ENCODE results near the gene MAGI1. TPM values are rescaled to one million over a fixed set of nuclear protein-coding genes. Genes with fewer than 3 reads are reported as not detected.

The MAGI1 gene
- total RNA-seq, 1 experiment from 2014 or later, result 58.2 TPM

GRCh38 chr3:66068255-66068654 is 29.5 kb upstream of the MAGI1 start (continued):
- TF ChIP-seq, protein P1, sequence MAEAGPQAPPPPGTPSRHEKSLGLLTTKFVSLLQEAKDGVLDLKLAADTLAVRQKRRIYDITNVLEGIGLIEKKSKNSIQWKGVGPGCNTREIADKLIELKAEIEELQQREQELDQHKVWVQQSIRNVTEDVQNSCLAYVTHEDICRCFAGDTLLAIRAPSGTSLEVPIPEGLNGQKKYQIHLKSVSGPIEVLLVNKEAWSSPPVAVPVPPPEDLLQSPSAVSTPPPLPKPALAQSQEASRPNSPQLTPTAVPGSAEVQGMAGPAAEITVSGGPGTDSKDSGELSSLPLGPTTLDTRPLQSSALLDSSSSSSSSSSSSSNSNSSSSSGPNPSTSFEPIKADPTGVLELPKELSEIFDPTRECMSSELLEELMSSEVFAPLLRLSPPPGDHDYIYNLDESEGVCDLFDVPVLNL (CRISPR knock-in tag; IDR thresholded peaks at IDR 0.05; ENCODE audit: borderline replicate concordance, low read depth), result no peak

- H3K4me3 Mint-ChIP-seq, result no peak overlapping the region
- peaks cover 26% of the 10 kb centered on the region for H3K4me1 Mint-ChIP-seq
- CTCF ChIA-PET, result interaction anchor here (0.6 kb wide), 1 partner anchor 612 kb away, joined by 3 read pairs; no protein-coding TSS in a partner anchor
- H3K9me3 Mint-ChIP-seq, result peaks cover 14% of the 10 kb centered on the region
- H3K27me3 Mint-ChIP-seq (ENCODE audit: low read depth), result peaks cover 25% of the 10 kb centered on the region
- no peak for TF ChIP-seq ZNF416 (CRISPR knock-in tag; IDR thresholded peaks at IDR 0.05)
- TF ChIP-seq IRF1 (CRISPR knock-in tag; IDR thresholded peaks at IDR 0.05), result no peak
- TF ChIP-seq EMX1 (CRISPR knock-in tag; IDR thresholded peaks at IDR 0.05), result no peak
- TF ChIP-seq NFATC4 (CRISPR knock-in tag; IDR thresholded peaks at IDR 0.05), result no peak
- TF ChIP-seq, protein P2, sequence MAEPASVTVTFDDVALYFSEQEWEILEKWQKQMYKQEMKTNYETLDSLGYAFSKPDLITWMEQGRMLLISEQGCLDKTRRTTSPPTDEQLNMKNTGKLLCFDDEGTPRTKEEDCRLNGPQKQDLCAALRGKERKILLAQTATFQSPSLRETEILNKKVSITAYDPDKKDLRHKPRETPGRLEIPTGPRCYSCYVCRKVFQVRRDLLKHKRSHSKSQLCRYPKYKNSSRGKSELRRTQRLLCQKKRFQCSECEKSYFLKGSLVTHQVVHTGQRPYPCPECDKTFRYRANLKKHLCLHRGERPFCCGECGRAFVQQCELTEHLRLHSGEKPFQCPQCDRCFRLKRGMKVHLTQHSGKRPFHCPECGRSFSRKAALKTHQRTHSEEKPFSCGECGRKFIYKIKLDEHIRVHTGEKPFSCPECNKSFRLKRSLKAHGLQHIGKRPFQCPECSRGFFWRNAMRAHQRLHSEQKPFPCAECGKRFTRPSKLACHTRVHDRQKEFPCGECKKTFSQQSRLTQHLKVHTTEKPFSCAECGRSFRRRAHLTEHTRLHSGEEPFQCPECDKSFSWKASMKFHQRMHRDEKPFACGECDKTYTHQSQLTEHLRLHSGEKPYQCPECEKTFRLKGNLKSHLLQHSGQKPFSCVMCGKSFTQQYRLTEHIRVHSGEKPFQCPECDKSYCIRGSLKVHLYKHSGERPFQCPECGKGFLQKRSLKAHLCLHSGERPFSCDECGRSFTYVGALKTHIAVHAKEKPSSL (CRISPR knock-in tag; conservative IDR thresholded peaks at IDR 0.05), result no peak
- TF ChIP-seq ZBTB21 (CRISPR knock-in tag; IDR thresholded peaks at IDR 0.05; ENCODE audit: borderline replicate concordance), result no peak
- no peak for TF ChIP-seq CREB1 (CRISPR knock-in tag; IDR thresholded peaks at IDR 0.05)
- TF ChIP-seq ZNF423 (CRISPR knock-in tag; IDR thresholded peaks at IDR 0.05), result no peak
- TF ChIP-seq SP1 (CRISPR knock-in tag; conservative IDR thresholded peaks at IDR 0.05), result no peak
- TF ChIP-seq, protein P1 (CRISPR knock-in tag; IDR thresholded peaks at IDR 0.05; ENCODE audit: borderline replicate concordance, low read depth), result no peak
- TF ChIP-seq, protein P3, sequence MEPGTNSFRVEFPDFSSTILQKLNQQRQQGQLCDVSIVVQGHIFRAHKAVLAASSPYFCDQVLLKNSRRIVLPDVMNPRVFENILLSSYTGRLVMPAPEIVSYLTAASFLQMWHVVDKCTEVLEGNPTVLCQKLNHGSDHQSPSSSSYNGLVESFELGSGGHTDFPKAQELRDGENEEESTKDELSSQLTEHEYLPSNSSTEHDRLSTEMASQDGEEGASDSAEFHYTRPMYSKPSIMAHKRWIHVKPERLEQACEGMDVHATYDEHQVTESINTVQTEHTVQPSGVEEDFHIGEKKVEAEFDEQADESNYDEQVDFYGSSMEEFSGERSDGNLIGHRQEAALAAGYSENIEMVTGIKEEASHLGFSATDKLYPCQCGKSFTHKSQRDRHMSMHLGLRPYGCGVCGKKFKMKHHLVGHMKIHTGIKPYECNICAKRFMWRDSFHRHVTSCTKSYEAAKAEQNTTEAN (CRISPR knock-in tag; IDR thresholded peaks at IDR 0.05), result no peak
- TF ChIP-seq ZNF263 (CRISPR knock-in tag; IDR thresholded peaks at IDR 0.05; ENCODE audit: low read depth), result no peak
- no peak for TF ChIP-seq JUN (CRISPR knock-in tag; IDR thresholded peaks at IDR 0.05)
- POLR2A ChIA-PET, result interaction anchor here (0.7 kb wide), 1 partner anchor 294 kb away, joined by 8 read pairs; no protein-coding TSS in a partner anchor
- ATAC-seq, result no peak
- H3K36me3 Mint-ChIP-seq, result peaks cover 7% of the 10 kb centered on the region
- no peak overlapping the region for H3K27ac Mint-ChIP-seq
- DNase-seq (ENCODE audit: low spot score), result no peak
Observed at GRCh38 chr3:66066963-66067617, 28.4 kb upstream of the MAGI1 start.

DNA sequence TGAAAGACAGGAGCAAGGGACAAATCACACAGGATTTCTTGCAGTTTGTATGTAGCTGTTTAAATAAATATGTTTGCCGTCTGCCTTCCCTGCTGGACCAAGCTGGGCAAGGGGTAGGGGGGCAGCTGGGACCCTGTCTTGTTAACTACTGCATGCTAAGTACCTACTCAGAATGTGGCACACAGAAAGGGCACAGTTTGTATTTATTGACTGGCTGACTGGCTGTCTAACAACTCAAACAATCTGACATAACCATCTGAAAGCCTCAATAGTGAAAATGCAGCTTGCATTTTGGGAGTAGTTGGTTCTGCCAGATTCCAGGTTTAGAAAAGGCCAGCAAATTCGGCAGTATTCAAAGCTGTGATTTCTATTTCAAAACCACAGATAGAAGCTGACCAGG is 16.6 kb upstream of the MAGI1 start:
- Mint-ChIP-seq H3K4me1 (peaks cover 33% of the 10 kb centered on the region), H3K27me3 (ENCODE audit: low read depth) (peaks cover 7% of the 10 kb centered on the region; the same call in 1 of the 2 replicates), H3K4me3 (no peak overlapping the region), H3K27ac (no peak overlapping the region), H3K36me3 (peaks cover 21% of the 10 kb centered on the region), H3K9me3 (peaks cover 36% of the 10 kb centered on the region)
- CTCF ChIA-PET, result interaction anchor here (0.6 to 1.4 kb wide), 4 partner anchors 8 to 32 kb away, joined by 3 to 4 read pairs (median 4); no protein-coding TSS in a partner anchor
- ATAC-seq (no peak), DNase-seq (ENCODE audit: low spot score) (no peak)
- POLR2A ChIA-PET, result interaction anchor here (1.3 kb wide), 1 partner anchor 18 kb away, joined by 6 read pairs; no protein-coding TSS in a partner anchor
- no peak for TF ChIP-seq CTCF (IDR thresholded peaks at IDR 0.05)
- TF ChIP-seq IRF2 (CRISPR knock-in tag; IDR thresholded peaks at IDR 0.05; ENCODE audit: borderline replicate concordance, low read depth), result no peak
- TF ChIP-seq, protein P4, sequence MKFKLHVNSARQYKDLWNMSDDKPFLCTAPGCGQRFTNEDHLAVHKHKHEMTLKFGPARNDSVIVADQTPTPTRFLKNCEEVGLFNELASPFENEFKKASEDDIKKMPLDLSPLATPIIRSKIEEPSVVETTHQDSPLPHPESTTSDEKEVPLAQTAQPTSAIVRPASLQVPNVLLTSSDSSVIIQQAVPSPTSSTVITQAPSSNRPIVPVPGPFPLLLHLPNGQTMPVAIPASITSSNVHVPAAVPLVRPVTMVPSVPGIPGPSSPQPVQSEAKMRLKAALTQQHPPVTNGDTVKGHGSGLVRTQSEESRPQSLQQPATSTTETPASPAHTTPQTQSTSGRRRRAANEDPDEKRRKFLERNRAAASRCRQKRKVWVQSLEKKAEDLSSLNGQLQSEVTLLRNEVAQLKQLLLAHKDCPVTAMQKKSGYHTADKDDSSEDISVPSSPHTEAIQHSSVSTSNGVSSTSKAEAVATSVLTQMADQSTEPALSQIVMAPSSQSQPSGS (CRISPR knock-in tag; IDR thresholded peaks at IDR 0.05; ENCODE audit: borderline replicate concordance, low read depth), result no peak
- no peak for TF ChIP-seq ZNF396 (CRISPR knock-in tag; IDR thresholded peaks at IDR 0.05; ENCODE audit: borderline replicate concordance)
- no peak for TF ChIP-seq ZSCAN18 (CRISPR knock-in tag; IDR thresholded peaks at IDR 0.05)
- no peak for TF ChIP-seq NFE2L1 (CRISPR knock-in tag; IDR thresholded peaks at IDR 0.05)
- TF ChIP-seq, protein P5, sequence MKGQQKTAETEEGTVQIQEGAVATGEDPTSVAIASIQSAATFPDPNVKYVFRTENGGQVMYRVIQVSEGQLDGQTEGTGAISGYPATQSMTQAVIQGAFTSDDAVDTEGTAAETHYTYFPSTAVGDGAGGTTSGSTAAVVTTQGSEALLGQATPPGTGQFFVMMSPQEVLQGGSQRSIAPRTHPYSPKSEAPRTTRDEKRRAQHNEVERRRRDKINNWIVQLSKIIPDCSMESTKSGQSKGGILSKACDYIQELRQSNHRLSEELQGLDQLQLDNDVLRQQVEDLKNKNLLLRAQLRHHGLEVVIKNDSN (CRISPR knock-in tag; IDR thresholded peaks at IDR 0.05), result no peak

Measured in WTC11 (cell line).